MM.1S (cell line): ENCODE measurements around the gene GSTA4.

ENCODE experiments used
- EZH2 ChIP-seq: fragments of 300-600 bp; sonication (generic); optimal IDR thresholded peaks from 2 replicates; pipeline ENCODE3; 2017; ENCODE audit warnings: low read depth, mild to moderate bottlenecking, antibody characterized with exemption, low read length, mixed read lengths
- TF ChIP-seq, protein P1 (sequence below): fragments of 300-600 bp; sonication (generic); IDR thresholded peaks from 2 replicates; pipeline ENCODE4 v1.5.1; 2016; ENCODE audit warnings: antibody characterized with exemption, low read length, mixed read lengths

DNA sequence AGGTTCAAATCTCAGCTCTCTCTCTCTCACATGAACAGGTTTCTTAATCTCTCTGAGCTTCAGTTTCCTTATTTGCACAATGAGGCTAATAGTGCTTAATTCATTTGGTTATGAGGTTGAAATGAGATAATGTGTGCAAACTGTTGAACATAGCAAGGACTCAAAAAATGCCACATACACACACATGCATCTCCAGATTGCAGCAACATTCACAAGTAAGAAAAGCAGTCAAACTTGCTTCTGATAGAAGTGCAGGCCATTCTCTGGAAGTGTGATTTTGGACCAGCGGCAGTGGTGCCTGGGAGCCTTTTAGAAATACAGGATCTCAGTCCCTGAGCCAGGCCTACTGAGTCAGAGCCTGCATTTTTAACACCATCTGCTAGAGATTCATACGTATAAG is 25.7 kb downstream of the GSTA4 start:
- TF ChIP-seq, protein P1, sequence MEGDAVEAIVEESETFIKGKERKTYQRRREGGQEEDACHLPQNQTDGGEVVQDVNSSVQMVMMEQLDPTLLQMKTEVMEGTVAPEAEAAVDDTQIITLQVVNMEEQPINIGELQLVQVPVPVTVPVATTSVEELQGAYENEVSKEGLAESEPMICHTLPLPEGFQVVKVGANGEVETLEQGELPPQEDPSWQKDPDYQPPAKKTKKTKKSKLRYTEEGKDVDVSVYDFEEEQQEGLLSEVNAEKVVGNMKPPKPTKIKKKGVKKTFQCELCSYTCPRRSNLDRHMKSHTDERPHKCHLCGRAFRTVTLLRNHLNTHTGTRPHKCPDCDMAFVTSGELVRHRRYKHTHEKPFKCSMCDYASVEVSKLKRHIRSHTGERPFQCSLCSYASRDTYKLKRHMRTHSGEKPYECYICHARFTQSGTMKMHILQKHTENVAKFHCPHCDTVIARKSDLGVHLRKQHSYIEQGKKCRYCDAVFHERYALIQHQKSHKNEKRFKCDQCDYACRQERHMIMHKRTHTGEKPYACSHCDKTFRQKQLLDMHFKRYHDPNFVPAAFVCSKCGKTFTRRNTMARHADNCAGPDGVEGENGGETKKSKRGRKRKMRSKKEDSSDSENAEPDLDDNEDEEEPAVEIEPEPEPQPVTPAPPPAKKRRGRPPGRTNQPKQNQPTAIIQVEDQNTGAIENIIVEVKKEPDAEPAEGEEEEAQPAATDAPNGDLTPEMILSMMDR = no peak
- TF ChIP-seq EZH2 = no peak
